HG03354 (cell line): ENCODE data around the gene AURKB.

Experiments
- ATAC-seq: cut with Tn5 transposase; IDR thresholded peaks from one replicate; pipeline ENCODE4 v1.9.1; 2021; ENCODE audit warnings: mild to moderate bottlenecking; ENCODE audit not compliant: unreplicated experiment, poor library complexity, severe bottlenecking

The AURKB gene

DNA sequence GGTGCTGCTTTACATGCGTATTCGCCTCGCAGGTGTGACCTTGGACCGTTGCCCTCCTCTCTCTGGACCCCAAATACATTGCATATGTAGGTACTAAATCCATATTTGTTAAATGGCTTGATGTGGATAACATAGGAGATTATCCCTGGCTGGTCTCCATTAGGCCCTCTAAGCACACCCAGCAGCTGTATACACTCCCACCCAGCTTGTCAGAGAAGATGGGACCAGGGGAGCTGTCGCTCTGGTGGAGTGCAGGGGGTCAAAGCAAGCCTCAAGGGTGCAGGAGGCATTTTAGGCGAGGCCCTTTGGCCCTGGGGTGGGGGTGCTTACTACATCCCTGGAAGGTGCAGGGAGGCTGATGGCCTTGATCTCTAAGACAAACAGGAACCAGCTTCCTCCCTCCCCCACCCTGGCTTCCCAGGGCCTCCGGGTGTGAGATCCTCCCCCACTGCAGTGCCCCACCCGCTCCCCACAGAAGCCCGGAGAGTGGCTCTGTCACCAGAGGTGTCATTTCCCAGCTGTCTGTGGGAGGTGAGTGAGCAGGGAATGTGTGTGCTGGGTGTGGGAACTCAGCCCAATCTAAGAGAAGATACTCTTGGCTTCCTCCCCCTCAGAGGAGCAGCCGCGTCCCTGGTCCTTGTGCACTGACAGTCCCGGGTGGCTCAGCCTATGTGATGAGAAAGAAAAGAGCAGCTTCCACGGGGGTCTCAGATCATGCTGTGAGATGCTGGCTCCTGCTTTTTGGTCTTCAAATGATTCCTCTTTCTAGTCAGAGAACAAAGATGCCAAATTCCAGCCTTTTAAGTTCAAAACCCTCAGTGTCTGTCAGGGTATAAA is 46.2 kb downstream of the AURKB start:
- no peak for ATAC-seq

DNA sequence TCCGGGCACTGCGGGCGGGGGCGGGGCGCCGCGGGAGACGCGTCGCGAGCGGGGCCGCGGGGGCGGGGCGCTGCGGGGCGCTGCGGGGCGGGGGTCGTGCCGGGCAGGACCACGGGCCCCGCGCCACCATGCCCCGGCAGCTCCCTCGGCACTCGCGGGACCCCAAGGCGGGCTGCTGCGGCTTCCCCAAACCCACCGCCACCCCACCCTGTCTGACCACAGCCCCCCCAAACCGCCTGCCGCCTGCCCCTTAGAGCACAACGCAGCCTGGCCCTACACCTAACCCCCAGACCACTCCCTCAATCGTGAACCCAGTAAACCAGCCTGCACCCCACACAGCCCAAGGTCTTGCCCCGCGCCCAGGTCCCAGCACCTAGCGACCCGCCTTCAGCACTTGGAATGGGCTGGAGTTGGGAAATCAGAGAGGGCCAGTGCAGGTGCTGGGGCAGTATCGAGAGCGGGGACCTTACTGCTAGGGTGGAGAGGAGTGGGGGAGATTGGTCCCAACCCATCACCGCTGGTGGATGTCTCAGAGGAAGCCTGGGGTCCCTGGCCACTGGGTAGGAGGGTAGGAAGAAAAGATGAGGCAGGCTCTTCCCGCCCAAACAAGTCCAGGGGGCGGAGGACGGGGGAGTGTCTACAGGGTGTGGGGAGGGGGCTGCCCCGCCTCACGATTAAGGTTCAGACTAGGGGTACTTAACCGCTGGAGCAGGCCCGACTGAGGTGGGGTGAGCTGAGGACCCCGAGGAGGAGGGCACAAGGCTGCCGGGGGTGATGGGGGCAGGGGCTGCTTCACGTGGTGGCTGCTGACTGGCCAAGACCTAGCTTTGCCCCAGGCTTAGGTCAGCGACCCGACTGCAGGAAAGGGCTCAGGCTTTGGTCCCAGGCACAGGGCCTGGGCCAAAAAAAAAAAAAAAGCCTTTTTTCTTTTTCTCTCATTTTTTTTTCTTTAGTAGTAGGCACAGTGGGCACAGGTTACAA is 47.1 kb downstream of the AURKB start:
- peak; percentile 8 for ATAC-seq

DNA sequence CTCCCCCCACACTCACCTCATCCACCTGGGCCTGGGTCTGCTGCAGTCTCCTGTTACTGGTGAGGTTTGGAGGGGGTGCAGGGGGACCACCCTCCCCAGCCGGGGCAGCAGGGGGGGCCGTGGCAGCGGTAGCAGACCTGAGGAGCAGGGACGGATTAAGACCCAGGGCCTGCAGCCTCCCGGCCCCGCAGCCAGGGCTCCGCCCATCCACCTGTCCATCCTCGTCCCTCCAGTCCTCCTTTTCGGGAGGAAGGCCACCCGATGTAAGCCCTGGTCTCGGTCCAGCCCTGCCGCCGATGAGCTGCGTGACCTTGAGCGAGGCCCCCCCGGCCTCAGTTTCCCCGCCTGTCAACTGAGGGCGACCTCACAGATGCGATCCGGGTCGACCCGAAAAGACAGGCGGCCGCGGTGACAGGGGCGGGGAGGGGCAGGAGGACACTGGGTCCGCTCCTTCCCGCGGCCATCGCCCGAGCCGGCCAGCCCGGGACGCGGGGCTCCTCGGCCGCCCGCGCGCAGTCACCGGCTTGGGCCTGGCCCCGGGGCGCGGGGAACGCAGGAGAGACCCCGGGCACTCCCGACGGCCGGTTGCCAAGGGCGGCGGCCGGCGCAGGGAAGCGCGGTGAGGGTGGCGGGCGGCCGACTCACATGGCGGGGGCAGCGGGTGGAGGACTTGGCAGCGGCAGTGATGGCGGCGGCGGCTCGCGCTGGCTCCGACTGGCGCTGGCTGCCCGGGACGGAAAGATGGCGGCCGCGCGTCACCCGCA is 48.0 kb downstream of the AURKB start, which contains the start of gene VAMP2:
TSS of gene VAMP2 (minus strand) at position 716 of the 764 bp plus-strand sequence. CDS start at position 647, 69 bp downstream.
- ATAC-seq, result peak; percentile 40

DNA sequence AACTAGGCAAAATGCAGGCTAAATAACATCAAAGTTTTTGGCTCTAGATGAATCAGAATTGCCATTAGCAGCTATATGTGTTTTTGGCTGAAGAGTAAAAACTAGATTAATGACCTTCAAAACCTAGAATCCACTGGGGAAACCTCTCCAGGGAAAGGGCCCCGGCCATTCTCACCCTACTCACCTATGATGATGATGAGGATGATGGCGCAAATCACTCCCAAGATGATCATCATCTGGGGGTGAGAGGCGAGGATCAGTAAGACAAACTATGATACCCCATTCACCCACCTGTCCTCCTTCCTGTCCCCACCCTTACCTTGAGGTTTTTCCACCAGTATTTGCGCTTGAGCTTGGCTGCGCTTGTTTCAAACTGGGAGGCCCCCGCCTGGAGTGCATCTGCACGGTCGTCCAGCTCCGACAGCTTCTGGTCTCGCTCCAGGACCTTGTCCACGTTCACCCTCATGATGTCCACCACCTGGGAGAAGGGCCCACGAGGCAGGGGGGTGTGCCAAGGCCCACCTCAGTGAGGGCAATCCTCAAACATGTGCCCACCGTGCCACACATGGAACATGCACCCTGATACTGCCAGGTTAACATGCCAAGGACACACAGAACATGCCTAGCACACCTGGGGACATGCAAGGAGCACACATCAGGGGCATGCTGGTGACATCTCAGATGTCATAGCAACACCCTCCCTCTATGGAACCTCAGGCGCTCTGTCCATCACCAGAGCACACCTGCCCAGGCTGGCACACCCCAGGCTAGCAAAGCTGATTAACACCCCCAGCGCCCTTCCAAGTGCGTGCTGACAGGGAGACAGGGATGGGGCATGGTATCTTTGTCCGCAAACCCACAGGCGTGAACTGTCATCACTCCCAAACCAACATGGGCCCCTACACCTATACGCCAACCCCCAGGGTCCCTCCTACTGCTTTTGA is 48.8 kb downstream of the AURKB start:
- ATAC-seq, result no peak

DNA sequence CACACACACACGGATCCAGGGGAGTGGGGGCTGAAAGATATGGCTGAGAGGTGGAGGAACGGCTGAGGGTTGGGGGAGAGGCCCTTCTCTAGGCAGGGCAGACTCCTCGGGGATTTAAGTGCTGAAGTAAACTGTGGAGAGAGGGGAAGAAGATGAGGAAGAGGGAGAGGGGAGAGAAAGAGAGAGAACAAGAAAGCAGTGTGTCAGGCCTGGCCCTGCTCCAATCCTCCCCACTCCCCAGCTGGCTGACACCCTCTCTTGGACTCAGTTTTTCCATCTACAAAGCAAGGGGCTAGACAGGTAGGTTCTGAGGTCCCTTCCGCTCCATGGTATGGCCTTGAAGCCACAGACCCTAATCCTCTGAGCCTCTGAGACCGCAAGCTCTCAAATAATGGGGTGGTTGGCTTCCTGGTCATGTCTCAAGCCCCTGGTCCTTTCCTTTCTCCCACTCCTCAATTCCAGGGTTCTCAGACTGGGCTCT is 49.6 kb downstream of the AURKB start:
- ATAC-seq, result no peak

DNA sequence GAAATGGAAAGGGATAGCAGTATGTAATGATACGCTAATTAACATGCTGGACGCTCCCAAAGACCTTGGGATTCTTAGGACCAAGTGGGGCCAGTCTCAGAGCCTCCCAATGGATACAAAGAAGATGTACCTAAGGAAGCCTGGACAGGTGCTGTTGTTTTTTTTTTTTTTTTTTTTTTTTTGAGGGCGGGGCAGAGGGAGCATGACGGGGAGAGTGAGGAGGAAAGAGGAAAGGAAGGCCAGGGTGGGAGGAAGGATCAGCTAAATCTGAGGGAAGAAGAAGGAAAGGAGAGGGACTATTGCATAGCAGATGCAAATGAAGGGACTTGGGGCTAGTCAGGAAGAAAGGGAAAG is 50.2 kb downstream of the AURKB start:
- no peak for ATAC-seq

DNA sequence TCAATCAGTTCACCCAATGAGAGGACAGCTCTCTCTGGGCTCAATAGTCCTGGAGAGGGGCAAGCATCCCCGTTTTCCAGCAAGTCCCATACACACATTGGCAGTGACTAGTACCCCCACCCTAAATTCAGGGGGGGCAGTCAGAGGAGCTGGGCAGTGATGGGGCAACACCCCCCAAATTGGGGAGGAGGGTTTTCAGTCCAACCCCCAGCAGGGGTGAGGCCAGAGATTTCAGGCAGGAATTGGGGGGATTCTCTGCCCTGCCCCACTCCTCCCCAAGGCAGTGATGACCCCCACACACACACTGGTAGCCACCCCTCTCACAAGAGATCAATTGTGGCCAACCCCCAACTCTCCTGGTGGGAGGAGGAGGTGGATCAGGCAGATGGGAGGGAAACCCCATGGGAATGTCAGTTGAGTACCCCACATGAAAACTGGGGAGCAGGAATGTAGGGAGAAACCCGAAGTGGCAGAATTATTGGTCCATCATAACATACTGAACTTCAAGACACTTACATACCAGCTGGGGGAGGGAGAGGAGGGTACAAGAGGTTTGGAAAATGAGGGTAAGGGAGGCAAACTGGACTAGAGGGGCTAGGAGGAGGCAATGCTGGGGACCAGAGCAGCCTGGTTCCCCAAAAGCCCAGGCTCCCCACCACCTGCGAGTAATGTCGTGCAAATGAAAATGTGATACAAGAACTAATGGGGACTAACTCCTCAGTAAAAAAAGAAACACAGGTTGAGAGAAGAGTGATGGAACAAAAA is 50.7 kb downstream of the AURKB start:
- no peak for ATAC-seq

DNA sequence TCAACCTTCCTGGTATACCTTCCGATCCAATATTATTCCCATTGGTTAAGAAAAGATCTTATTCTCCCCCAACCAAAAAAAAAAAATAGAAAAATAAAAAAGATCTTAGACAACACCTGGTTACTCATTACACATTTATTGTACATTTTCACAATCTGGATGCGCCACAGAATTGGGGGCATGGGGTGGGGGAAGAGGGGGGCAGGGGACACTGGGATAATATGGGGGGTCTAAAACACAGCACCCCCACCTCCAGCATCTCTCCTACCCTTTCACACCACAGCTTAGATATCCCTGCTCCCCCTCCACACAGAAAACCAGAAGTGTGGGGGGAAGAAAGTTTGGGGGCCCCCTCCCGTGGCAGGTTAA is 51.4 kb downstream of the AURKB start:
- no peak for ATAC-seq

DNA sequence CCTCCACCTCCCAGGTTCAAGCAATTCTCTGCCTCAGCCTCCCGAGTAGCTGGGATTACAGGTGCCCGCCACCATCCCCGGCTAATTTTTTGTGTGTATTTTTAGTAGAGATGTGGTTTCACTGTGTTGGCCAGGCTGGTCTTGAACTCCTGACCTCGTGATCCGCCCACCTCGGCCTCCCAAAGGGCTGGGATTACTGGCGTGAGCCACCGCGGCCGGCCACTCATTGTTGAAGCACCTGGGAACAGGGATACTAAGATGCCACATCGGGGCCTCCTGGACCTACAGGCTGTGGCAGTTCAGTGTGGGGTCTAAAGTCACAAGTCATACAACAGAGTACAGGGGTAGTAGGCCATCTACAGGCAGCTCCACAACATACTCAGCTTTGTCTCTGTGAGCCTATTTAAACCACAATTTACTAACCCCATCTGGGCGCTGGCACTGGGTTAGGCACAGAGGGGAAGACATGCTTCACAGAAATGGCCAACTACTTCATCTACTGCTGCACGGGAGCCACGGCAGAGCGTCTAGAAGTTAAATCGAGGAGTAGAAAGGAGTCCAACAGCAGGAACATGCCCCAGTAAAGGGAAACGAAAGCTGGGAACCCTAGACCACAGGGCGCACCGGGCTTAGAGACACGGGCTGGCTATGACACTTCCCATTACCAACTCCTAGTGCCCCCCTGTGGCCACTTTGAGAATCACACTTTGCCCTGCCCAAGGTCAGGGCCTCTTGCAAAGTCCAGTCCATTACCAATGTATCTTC is 51.9 kb downstream of the AURKB start:
- no peak for ATAC-seq

DNA sequence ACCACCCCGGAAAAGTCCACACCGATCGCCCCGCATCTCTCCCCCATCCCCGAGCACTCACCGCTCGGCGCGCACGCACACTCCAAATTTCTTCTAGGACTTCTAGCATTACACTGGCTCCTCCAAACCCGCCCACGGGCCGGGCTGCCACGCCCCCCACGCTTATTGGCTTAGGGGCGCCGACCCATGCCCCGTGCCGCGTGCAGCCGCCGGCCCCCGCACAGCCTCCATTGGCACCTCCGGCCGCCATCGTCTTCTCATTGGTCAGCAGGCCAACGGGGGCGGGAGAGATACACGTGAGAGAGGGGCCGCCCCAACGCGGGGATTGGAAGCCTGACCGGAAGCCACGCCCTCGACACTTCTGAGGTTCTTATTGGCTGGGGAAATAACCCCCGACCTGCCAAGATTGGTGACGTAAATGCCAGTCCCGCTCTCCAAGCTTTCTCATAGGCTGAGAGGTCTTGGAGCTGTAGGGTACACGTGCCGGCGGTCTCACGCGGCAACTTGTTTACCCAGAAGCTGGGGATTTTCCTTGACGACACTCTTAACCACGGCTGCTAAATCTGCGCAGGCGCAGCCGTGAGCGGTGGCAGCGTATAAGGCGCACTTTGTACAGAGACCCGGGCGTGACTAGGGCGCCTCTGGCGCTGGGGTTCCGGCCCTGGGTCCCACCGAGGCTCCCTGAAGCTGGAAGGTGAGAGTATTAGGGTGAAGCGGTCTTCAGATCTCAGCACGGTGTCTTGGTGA is 54.0 kb downstream of the AURKB start:
- ATAC-seq, result peak; percentile 77

DNA sequence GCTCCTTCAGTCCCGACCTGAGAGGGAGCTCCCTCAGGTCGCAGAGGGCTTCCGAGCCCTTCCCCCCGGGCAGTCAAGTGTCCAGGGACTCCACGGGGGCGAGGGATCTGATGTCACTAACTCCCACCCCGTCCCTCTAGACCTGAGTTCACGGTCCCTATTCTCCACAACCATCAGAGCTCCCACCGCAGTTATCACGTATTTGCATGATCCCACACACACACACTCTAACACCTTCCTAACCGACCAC is 54.5 kb downstream of the AURKB start:
- no peak for ATAC-seq

DNA sequence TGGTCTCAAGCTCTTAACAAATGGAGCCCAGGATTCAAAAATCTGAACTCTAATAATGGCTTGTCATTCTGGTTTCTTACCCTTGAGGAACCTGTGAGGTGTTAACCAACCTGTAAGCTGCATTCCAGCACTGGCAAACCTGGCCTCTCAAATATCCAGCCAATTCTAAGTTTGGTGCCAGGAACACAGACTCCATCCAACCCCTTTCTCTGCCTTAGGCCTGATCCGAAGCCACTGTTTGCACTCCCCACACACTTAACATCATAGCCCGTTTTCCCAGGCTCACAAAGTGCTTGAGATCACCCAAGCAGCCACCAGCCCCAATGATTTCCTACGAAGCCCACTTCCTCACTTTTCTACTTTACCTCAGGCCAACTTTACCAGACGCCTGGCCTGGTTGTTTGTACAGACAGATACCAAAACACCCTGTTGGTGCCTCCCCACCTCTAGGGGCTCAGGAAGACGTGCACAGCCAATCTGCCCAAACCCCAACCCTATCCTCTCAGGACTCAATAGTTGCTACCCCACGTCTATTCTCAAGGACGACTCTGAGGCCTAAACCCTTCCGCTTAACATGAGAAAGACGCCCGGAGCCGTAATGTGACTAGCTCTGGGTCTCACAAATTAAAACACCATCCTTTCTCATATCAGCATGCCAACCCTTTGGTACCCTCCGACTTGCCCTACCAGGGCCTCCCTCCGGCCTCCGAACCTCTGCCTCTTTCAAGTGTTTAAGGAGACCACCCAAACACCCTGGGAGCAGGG is 55.0 kb downstream of the AURKB start:
- no peak for ATAC-seq
